Sigmoid colon (tissue), 4 donors: ENCODE data around the gene NR6A1.

Source experiments
- CTCF ChIP-seq, 4 experiments: fragments of 450-650 bp in 3 of 4; fragments of 200-600 bp in 1 of 4; IDR thresholded peaks; one replicate each; pipeline ENCODE4 v1.5.1; 2016 to 2019; ENCODE audit warnings: antibody characterized with exemption in 4 of 4, mild to moderate bottlenecking in 3 of 4, moderate library complexity in 2 of 4
- EP300 ChIP-seq, 4 donors: sonication (generic); formaldehyde crosslinking; IDR thresholded peaks; one replicate each; pipeline ENCODE4 v1.6.1; 2017; ENCODE audit warnings: antibody characterized with exemption in 4 of 4
- POLR2A ChIP-seq, 2 donors: fragments of 450-650 bp; IDR thresholded peaks; one replicate each; pipeline ENCODE4 v1.6.1; 2016; ENCODE audit warnings: antibody characterized with exemption in 2 of 2, mild to moderate bottlenecking in 2 of 2, moderate library complexity in 2 of 2

DNA sequence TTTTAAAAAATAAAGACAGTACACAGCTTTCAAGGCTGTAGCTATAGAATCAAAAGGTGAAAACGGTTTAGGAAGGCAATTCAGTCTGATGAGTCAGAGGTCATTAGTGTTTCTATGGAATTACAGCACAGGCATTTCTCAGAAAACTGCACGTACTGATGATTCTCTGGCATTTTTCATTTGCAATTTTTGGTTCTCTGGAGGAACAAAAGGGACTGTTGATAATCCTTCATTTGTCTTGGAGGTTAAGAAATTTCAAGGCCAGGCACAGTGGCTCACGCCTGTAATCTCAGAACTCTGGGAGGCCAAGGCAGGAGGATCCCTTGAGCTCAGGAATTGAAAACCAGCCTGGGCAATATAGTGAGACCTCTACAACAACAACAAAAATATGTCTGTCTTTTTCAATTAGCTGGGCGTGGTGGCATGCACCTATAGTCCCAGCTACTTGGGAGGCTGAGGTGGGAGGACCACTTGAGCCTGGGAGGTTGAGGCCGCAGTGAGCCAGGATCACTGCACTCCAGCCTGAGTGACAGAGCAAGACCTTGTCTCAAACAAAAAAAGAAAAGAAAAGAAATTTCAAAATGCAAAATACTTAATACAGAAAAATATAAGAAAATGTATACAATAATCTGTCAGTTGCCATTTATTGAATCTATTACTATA is 27.3 kb downstream of the NR6A1 start:
- TF ChIP-seq POLR2A (IDR thresholded peaks at IDR 0.05) = no peak
- no peak for TF ChIP-seq CTCF (IDR thresholded peaks at IDR 0.05)
- TF ChIP-seq EP300 (IDR thresholded peaks at IDR 0.05) = no peak
